HK-2 (cell line): ENCODE results near the gene TCF25.
A peak's percentile ranks its signal among the peaks of the same experiment; 100 is the strongest.
"Not testable (repeated sequence)": the region's sequence is repeated elsewhere in the genome, so short reads cannot be mapped to it uniquely, and the experiment has no call there.

Experiments
- DNase-seq: peaks from one replicate; pipeline ENCODE4 v3.0.0-alpha.2; 2018; ENCODE audit not compliant: unreplicated experiment

Gene TCF25, protein sequence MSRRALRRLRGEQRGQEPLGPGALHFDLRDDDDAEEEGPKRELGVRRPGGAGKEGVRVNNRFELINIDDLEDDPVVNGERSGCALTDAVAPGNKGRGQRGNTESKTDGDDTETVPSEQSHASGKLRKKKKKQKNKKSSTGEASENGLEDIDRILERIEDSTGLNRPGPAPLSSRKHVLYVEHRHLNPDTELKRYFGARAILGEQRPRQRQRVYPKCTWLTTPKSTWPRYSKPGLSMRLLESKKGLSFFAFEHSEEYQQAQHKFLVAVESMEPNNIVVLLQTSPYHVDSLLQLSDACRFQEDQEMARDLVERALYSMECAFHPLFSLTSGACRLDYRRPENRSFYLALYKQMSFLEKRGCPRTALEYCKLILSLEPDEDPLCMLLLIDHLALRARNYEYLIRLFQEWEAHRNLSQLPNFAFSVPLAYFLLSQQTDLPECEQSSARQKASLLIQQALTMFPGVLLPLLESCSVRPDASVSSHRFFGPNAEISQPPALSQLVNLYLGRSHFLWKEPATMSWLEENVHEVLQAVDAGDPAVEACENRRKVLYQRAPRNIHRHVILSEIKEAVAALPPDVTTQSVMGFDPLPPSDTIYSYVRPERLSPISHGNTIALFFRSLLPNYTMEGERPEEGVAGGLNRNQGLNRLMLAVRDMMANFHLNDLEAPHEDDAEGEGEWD

GRCh38 chr16:89873109-89873971 lies at the start of gene TCF25:
Gene TCF25 (plus strand): TSS chr16:89873592. CDS start chr16:89873668, 76 bp downstream.
- peak; percentile 91 for DNase-seq

DNA sequence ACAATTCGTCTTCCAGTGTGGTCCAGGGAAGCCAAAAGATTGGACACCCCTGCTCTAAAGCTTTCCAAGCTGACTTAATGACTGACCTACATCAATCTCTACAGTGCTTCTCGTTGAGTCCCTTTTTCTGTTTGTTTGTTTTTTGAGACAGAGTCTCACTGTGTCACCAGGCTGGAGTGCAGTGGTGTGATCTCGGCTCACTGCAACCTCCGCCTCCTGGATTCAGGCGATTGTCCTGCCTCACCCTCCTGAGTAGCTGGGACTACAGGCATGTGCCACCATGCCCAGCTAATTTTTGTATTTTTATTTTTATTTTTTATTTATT lies 49.6 kb upstream of the TCF25 start:
- not testable (repeated sequence) for DNase-seq

DNA sequence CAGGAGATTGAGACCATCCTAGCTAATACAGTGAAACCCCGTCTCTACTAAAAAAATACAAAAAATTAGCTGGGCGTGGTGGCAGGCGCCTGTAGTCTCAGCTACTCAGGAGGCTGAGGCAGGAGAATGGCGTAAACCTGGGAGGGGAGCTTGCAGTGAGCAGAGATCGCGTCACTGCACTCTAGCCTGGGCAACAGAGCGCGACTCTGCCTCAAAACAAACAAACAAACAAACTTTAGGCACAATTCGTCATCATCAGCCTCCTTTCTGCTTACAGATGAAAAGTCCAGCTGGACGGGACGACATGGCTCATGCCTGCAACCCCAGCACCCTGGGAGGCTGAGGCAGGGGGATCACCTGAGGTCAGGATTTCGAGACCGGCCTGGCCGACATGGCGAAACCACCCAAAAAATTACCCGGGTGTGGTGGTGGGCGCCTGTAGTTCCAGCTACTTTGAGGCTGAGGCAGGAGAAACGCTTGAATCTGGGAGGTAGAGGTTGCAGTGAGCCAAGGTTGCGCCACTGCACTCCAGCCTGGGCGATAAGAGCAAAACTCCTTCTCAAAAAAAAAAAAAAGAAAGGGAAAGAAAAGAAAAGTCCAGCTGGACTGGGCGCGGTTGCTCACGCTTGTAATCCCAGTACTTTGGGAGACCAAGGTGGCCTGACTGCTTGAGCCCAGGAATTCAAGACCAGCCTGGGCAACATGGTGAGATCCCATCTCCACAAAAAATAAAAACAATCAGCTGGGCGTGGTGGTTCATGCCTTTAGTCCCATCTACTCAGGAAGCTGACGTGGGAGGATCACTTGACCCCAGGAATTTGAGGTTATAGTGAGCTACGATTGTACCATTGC lies 46.6 kb upstream of the TCF25 start:
- DNase-seq = no peak

DNA sequence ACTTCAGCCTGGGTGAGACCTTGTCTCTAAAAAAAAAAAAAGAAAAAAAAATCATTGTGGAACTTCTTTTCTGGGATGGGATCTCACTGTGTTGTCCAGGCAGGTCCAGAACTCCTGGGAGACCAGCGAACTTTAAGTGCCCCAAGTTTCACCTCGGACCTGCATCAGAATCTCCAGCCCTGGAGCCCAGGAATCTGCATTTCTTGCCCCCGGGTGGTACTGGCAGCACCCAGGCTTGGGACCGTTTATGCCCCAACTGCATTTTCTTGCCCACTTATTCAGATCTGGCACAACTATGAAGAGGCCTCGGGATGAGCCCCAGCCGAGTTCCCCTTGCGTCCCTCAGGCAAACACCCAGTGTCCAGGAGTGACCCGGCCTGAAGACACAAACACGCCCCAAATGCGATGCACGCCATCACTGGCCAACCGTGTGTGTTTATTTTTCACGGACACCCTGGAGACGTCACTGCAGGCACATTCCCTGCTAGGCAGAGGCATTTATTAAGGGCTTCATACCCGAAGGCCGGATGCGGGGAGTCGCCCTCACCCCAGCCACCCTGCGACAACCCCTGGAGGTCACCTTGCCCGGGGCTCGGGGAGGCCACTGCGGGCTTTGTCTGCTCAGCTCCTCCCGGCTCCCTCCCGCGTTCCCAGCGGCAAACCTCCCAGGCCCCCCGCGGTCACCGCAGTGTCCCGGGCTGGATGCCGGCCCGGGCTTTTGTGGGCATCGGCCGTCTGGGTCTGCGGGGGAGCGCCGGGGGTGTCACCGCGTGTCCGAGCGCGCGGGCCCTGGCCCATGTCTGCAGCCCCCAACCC lies 45.8 kb upstream of the TCF25 start:
- DNase-seq = peak; percentile 74

GRCh38 chr16:89828199-89828869 lies 45.1 kb upstream of the TCF25 start, which contains the start of gene SPIRE2:
Gene SPIRE2 (plus strand): TSS chr16:89828475. CDS start chr16:89828551, 76 bp downstream.
- peak; percentile 72 for DNase-seq

DNA sequence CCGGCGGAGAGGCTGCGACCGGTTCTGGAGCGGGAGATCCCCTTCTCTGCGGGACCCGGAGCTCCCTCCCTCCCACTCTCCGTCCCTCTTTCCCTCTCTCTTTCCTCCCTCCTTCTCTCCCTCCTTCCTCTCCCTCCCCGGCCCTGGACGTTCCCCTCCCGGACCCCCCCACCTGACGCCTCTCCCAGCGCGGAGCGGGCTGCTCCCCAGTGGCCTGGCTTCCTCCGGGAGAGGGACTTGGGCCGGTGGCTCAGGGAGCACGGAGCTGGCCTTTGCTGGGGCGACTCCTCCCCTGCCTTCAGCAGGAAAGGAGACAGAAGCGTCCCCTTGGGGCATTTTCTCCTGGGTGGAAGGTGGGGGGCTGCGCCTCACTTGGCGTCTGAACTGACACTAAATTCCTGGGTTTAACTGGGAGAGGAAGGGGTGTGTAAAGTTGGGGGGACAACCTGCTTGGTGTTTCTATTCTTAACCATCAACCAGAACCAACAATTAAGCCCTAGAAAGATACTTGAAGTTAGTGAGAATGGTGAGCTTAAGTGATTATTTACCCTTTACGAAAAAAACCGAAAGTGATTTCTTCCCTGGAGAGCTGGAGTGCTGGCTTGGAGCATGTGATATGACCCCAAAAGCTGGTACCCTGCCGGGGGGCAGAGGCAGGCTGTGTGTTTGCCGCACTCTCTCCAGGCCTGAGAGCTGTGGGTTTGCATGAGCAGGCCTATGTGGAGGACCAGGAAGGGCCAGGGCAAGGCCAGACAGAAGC lies 44.3 kb upstream of the TCF25 start:
- DNase-seq = peak; percentile 27

GRCh38 chr16:89829630-89830437 lies 43.6 kb upstream of the TCF25 start:
- DNase-seq = no peak

GRCh38 chr16:89831810-89832328 lies 41.5 kb upstream of the TCF25 start:
- no peak for DNase-seq

DNA sequence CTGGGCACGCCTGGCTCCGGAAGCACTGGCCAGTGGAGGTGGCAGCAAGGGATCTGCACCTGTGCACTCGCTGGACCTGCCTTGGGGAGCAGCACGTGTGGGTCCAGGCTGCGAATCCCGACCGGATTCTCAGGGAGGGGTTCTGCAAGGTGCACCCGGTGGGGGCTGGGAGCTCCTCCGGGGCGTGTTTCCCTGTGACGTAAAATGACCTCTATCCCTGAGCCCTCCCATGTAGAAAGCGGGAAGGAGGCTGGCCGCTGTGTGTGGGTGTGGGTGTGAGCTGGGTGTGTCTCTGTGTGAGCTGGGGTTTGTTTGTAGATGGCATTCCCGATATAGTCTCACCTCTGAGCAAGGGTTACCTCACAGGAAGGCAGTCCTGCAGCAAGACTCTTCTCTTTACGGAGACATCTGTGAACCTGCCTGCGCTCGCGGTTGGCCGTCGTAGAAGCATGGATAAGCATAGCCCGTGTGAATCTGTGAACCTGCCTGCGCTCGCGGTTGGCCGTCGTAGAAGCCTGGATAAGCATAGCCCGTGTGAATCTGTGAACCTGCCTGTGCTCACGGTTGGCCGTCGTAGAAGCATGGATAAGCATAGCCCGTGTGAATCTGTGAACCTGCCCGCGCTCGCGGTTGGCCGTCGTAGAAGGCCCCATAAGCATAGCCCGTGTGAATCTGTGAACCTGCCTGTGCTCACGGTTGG lies 39.6 kb upstream of the TCF25 start:
- not testable (repeated sequence) for DNase-seq

- DNase-seq = not testable (repeated sequence)
Observed at GRCh38 chr16:89834813-89835363, 38.5 kb upstream of the TCF25 start.

GRCh38 chr16:89836484-89836883 lies 36.9 kb upstream of the TCF25 start:
- DNase-seq = not testable (repeated sequence)

DNA sequence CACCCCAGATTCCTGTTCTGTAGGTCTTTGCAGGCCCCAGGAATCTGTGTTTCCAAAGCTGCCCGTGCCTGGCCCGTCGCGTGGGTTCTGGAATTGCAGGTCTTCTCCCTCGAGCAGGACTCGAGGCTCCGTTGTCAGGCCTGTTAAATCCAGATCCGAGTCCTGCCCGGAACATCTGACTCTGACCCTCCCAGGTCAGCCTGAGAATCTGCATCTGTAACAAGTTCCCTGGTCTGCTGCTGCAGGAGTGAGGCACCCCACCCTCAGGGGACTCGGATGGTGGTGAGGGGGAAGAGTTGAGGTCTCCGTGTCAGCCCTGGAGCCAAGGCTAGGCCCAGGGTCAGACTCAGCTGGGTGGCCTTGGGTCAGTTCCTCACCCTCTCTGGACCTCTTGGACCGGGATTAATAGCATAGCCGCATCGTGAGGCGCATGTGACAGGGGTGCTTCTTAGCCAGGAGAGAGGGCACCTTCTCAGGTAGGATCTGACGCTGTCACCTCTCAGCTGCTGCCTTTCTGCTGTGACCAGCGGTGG lies 36.3 kb upstream of the TCF25 start:
- no peak for DNase-seq

- DNase-seq = no peak
Observed at GRCh38 chr16:89841275-89841674, 32.1 kb upstream of the TCF25 start.

DNA sequence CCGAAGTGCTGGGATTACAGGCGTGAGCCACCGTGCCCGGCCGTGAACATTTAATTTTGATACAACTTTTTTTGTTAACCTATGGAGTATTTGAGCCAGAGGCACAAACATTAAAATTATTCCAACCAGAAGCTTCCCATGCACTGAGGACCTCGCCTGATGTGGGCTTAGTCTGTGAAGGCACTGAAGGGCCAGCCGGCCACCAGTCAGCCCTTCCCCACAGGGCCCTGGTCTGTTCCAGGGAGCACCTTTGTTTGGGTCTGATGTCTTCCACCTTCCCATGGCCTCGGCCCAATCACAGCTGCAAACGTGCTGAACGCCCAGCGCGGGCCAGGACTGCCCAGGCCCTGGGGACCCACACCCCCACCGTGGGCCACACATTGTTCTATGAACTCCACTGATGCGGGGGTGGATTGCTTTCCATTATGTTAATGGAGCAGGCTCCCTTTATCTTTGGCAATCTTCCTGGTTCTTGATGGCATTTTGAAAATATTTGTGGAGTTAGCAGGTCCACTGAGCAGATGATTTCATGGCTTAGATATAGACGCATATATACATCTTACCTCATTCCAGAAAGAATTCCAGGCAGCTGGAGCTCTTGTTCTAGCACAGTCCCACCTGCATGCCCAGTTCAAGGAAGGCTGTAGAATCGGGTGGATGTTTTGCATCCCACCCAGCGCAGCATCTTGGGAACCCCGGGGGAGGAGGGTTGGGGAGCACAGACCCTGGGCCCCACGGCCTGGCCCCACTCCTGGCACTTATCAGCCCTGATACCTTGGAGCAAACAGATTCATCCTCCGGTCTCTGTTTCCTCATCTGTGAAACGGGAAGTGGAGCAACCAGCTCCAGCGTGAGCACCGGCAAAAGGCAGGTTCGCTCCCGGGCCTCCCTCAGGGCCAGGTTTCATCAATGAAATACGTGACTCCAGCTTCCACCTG lies 30.7 kb upstream of the TCF25 start:
- DNase-seq = no peak
